Measurements from ENCODE around the gene INSYN1. TPM values are rescaled to one million over a fixed set of nuclear protein-coding genes. Genes with fewer than 3 reads are reported as not detected.

Gene INSYN1
- total and polyA plus RNA-seq, 2 donors (not counting 3 experiments of a cell fraction or from before 2014, with no cell fraction given) = 0.18 to 0.58 TPM

DNA sequence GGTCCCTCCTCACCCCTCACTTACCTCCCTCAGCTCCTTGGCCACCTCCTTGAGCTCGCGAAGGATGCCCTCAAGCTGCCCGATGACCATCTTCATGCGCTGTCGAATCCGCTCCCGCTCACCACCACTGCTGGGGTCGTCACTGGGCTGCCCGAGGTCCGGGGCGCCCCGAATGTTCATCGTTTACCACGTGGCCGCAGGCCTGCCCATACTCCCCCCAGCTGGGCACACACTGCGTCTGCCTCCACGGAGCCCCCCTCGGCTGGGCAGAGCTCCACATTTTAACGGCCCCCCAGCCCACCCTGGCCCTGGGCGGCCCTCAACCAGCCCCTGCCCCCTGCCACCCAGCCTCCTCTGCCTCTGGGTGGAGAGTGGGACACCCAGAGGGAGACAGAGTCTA is 2.2 kb downstream of the INSYN1 start:
- CTCF ChIA-PET = no interaction called here
- H3K9ac ChIP-seq (replicated peaks; ENCODE audit: extremely low read depth, insufficient read depth, low read length) = no peak overlapping the region
- TF ChIP-seq, protein P1, sequence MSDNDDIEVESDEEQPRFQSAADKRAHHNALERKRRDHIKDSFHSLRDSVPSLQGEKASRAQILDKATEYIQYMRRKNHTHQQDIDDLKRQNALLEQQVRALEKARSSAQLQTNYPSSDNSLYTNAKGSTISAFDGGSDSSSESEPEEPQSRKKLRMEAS (IDR thresholded peaks at IDR 0.05; ENCODE audit: insufficient read depth, insufficient read length) = no peak
- no peak for TF ChIP-seq GATA2 (IDR thresholded peaks at IDR 0.05; ENCODE audit: insufficient read depth, insufficient read length, low read depth, low read length)
- no peak for TF ChIP-seq MYC (IDR thresholded peaks at IDR 0.05; ENCODE audit: low read depth, low read length)
- TF ChIP-seq, protein P2, sequence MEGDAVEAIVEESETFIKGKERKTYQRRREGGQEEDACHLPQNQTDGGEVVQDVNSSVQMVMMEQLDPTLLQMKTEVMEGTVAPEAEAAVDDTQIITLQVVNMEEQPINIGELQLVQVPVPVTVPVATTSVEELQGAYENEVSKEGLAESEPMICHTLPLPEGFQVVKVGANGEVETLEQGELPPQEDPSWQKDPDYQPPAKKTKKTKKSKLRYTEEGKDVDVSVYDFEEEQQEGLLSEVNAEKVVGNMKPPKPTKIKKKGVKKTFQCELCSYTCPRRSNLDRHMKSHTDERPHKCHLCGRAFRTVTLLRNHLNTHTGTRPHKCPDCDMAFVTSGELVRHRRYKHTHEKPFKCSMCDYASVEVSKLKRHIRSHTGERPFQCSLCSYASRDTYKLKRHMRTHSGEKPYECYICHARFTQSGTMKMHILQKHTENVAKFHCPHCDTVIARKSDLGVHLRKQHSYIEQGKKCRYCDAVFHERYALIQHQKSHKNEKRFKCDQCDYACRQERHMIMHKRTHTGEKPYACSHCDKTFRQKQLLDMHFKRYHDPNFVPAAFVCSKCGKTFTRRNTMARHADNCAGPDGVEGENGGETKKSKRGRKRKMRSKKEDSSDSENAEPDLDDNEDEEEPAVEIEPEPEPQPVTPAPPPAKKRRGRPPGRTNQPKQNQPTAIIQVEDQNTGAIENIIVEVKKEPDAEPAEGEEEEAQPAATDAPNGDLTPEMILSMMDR (IDR thresholded peaks at IDR 0.05; ENCODE audit: extremely low read depth in 1 of 2, insufficient read depth in 1 of 2, low read depth in 1 of 2, low read length in 2 of 2) = no peak
- no peak for TF ChIP-seq POLR2A (IDR thresholded peaks at IDR 0.05; ENCODE audit: low read depth, low read length)
- no peak for TF ChIP-seq FOS (IDR thresholded peaks at IDR 0.05; ENCODE audit: borderline replicate concordance, insufficient read depth, low read length)
- TF ChIP-seq JUN (IDR thresholded peaks at IDR 0.05; ENCODE audit: borderline replicate concordance, insufficient read depth, insufficient read length, low read depth) = no peak
- no peak for TF ChIP-seq POLR2AphosphoS5 (IDR thresholded peaks at IDR 0.05; ENCODE audit: insufficient read depth, low read depth, low read length)
- no peak for TF ChIP-seq EZH2 (IDR thresholded peaks at IDR 0.05; ENCODE audit: borderline replicate concordance, low read depth, low read length, severe bottlenecking)
- no peak for FAIRE-seq
- no peaks in the 10 kb centered on the region for H3K79me2 ChIP-seq (ENCODE audit: control insufficient read depth, insufficient read depth, low read length)
- no peak overlapping the region for H3K4me3 ChIP-seq (replicated peaks in 1 of 3; ENCODE audit: insufficient read depth in 1 of 3, low read depth in 1 of 3, low read length in 3 of 3)
- no peaks in the 10 kb centered on the region for H3K4me1 ChIP-seq (ENCODE audit: control insufficient read depth, extremely low read depth, insufficient read depth, low read length)
- H3K9me3 ChIP-seq (replicated peaks; ENCODE audit: control insufficient read depth, insufficient read depth, low read length) = no peaks in the 10 kb centered on the region
- BruUV-seq (replicated peaks) = no TSS peak
- no peaks in the 10 kb centered on the region for H4K20me1 ChIP-seq (replicated peaks; ENCODE audit: control insufficient read depth, extremely low read depth, insufficient read depth, low read length)
- H2AFZ ChIP-seq (ENCODE audit: low read depth, low read length) = no peak overlapping the region
- intact Hi-C loops (cut with micrococcal nuclease) = no loop called here
- no peak overlapping the region for H3K4me2 ChIP-seq (ENCODE audit: insufficient read depth, low read length)
- dilution Hi-C loops (cut with MboI; ENCODE audit: extremely low pct_ligation_motif_present, low sequenced_read_pairs) = no loop called here
- peaks cover 24 to 34% of the 10 kb centered on the region in 2 experiments for H3K27me3 ChIP-seq (ENCODE audit: control insufficient read depth in 2 of 2, insufficient read depth in 2 of 2, low read length in 2 of 2)
- H3K9me1 ChIP-seq (replicated peaks; ENCODE audit: control insufficient read depth, extremely low read depth, insufficient read depth, low read length) = no peaks in the 10 kb centered on the region
- no peak overlapping the region for H3K27ac ChIP-seq (ENCODE audit: insufficient read depth, low read depth, low read length)
- POLR2A ChIA-PET = no interaction called here
- no peaks in the 10 kb centered on the region for H3K36me3 ChIP-seq (ENCODE audit: control insufficient read depth in 2 of 2, extremely low read depth in 1 of 2, insufficient read depth in 2 of 2, low read length in 2 of 2)
- no peak for DNase-seq (ENCODE audit: low read depth, low spot score)

All from endothelial cell of umbilical vein (primary cell).